ENCODE results near the gene CLIC3.

- TF ChIP-seq TAF1 (IDR thresholded peaks at IDR 0.05; ENCODE audit: borderline replicate concordance, low read depth, low read length) (no peak), POLR2A (IDR thresholded peaks at IDR 0.05; ENCODE audit: low read depth, low read length) (no peak)
These were observed 1.5 kb upstream of the CLIC3 start for GRCh38 chr9:136997830-136998234.
